Endodermal cell (in vitro differentiated cells): ENCODE measurements around the gene GALNT7. TPM values are rescaled to one million over a fixed set of nuclear protein-coding genes. Genes with fewer than 3 reads are reported as not detected.

Source experiments
- DNase-seq: peaks from one replicate; pipeline ENCODE4 v3.0.0-alpha.2; 2017
- H3K27ac ChIP-seq: 2 replicates; pipeline ENCODE4 v1.5.1; 2013; ENCODE audit warnings: mild to moderate bottlenecking, low read depth, low read length, moderate library complexity
- H3K27me3 ChIP-seq: 2 replicates; pipeline ENCODE4 v1.6.1; 2013; ENCODE audit warnings: mild to moderate bottlenecking, low read length, moderate library complexity; ENCODE audit not compliant: insufficient read depth, control insufficient read depth, poor library complexity, severe bottlenecking
- H3K36me3 ChIP-seq: 2 replicates; pipeline ENCODE4 v1.7.0; 2013; ENCODE audit warnings: mild to moderate bottlenecking, low read length, moderate library complexity; ENCODE audit not compliant: control insufficient read depth, insufficient read depth
- H3K4me1 ChIP-seq: one replicate; pipeline ENCODE4 v1.7.0; 2013; ENCODE audit warnings: low read length; ENCODE audit not compliant: control insufficient read depth, insufficient read depth
- H3K4me3 ChIP-seq: 2 replicates; pipeline ENCODE4 v1.5.1; 2013; ENCODE audit warnings: mild to moderate bottlenecking, low read length, moderate library complexity
- H3K9ac ChIP-seq: 2 replicates; pipeline ENCODE4 v1.6.1; 2013; ENCODE audit warnings: mild to moderate bottlenecking, low read length, moderate library complexity; ENCODE audit not compliant: poor library complexity, severe bottlenecking; ENCODE audit errors: extremely low read depth
- H3K9me3 ChIP-seq: 2 replicates; pipeline ENCODE4 v1.6.1; 2013; ENCODE audit warnings: mild to moderate bottlenecking, low read length, moderate library complexity; ENCODE audit not compliant: control insufficient read depth
- H3K27ac Mint-ChIP-seq: 2 replicates; pipeline ENCODE4 v1.8.0; 2020; ENCODE audit warnings: mixed read lengths
- H3K27me3 Mint-ChIP-seq: 2 replicates; pipeline ENCODE4 v1.8.0; 2021; ENCODE audit warnings: mild to moderate bottlenecking, mixed read lengths; ENCODE audit not compliant: insufficient read depth
- H3K36me3 Mint-ChIP-seq: 2 replicates; pipeline ENCODE4 v1.8.0; 2020; ENCODE audit warnings: low read depth, mixed read lengths
- H3K4me1 Mint-ChIP-seq: 2 replicates; pipeline ENCODE4 v1.8.0; 2020; ENCODE audit warnings: mixed read lengths
- H3K4me3 Mint-ChIP-seq: 2 replicates; pipeline ENCODE4 v1.8.0; 2020; ENCODE audit warnings: mild to moderate bottlenecking, moderate library complexity, mixed read lengths
- H3K9me3 Mint-ChIP-seq: 2 replicates; pipeline ENCODE4 v1.8.0; 2020; ENCODE audit warnings: mild to moderate bottlenecking, mixed read lengths
- WGBS, 2 experiments: methylation state at CpG; one replicate each; pipeline versions ENCODE4 v1.1.5 to v1.1.7; 2013; ENCODE audit warnings: missing lambda C conversion rate in 2 of 2, mixed read lengths in 1 of 2; ENCODE audit not compliant: insufficient coverage in 1 of 2, insufficient read length in 1 of 2; 5-methylcytosine and 5-hydroxymethylcytosine counted together
- total RNA-seq, 2 donors: library from RNA; stranded (reverse); fragmentation: NEBNext Ultra II Directional in 1 of 2; extraction: Animal tissue kit (Norgen Biotek cat#: 25700) in 1 of 2; gene quantifications; 2 replicates in 1 of 2; 3 replicates in 1 of 2; pipeline ENCODE4 v1.2.1, GENCODE V29; 2021
- TF ChIP-seq, protein P1 (sequence below): fragments of 200-600 bp; sonication (generic); conservative IDR thresholded peaks from 2 replicates; pipeline ENCODE4 v1.5.0; 2021; ENCODE audit warnings: antibody characterized with exemption, mild to moderate bottlenecking

GALNT7 gene
- total RNA-seq, 2 donors from 2014 or later, result 66.1 to 72.1 TPM

DNA sequence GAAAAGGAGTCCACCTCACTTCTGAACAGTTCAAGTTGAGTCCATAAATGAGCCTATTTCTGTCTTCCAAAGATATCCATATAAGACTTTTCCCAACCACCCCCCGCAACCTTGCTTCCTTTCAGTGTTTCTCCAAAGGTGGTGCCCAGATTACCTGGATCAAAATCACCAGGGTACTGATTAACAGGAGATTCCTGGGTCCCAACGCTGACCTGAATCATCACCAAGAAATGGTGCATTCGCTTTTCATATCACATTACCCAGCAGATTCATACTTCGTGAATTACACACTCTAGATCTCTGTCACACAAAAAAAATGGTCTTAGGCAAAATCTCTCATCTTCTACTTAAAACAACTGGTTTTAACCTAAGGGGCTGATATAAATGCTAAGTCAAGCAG lies 2.1 kb upstream of the GALNT7 start:
- DNase-seq, result no peak
- Histone ChIP-seq H3K9me3 (no peaks in the 10 kb centered on the region), H3K4me3 (no peak overlapping the region), H3K27me3 (no peaks in the 10 kb centered on the region), H3K27ac (no peak overlapping the region), H3K9ac (no peak overlapping the region), H3K36me3 (no peaks in the 10 kb centered on the region), H3K4me1 (no peaks in the 10 kb centered on the region)
- Mint-ChIP-seq H3K4me1 (peaks cover 13% of the 10 kb centered on the region), H3K27ac (no peak overlapping the region), H3K4me3 (no peak overlapping the region), H3K9me3 (no peaks in the 10 kb centered on the region), H3K27me3 (no peaks in the 10 kb centered on the region), H3K36me3 (peaks cover 3% of the 10 kb centered on the region)
- TF ChIP-seq, protein P1, sequence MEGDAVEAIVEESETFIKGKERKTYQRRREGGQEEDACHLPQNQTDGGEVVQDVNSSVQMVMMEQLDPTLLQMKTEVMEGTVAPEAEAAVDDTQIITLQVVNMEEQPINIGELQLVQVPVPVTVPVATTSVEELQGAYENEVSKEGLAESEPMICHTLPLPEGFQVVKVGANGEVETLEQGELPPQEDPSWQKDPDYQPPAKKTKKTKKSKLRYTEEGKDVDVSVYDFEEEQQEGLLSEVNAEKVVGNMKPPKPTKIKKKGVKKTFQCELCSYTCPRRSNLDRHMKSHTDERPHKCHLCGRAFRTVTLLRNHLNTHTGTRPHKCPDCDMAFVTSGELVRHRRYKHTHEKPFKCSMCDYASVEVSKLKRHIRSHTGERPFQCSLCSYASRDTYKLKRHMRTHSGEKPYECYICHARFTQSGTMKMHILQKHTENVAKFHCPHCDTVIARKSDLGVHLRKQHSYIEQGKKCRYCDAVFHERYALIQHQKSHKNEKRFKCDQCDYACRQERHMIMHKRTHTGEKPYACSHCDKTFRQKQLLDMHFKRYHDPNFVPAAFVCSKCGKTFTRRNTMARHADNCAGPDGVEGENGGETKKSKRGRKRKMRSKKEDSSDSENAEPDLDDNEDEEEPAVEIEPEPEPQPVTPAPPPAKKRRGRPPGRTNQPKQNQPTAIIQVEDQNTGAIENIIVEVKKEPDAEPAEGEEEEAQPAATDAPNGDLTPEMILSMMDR, result no peak
- 95 to 97% methylated on average over 3 to 4 of the region's 4 CpGs for WGBS, 2 experiments

DNA sequence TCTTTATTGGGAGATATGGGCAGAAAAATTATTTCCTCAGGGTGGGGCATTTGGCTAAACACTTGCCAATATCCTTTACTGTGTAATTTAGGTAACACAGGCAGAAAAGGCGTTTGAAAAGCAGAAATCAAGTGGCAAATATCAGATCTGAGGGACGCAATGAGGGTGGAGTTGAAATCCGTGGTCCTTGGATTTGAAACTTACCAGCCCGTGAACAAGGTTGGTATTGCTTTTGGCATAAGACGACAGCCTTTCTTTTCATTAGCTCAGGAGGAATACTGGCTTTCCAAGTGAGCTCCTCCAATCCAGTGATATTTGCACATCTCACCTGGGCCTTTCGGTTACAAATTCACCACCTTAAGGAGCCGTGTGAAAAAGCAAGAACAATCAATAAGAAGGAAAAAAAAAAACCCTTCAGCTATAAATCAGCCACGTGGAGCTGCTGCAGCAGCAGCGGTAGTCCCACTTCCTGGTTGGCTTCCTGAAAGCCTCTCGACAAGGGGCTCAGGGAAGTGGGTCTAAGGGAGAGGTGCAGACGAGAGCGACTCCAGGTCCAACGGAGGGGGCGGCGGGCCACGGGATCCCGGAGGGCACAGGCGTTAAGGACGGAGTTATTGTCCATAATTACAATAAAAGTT lies 734 bp upstream of the GALNT7 start:
- Mint-ChIP-seq H3K27me3 (no peaks in the 10 kb centered on the region), H3K36me3 (peaks cover 3% of the 10 kb centered on the region), H3K4me1 (peaks cover 22% of the 10 kb centered on the region), H3K27ac (peak overlapping the region; percentile 95), H3K9me3 (no peaks in the 10 kb centered on the region), H3K4me3 (peak overlapping the region; percentile 96)
- H3K4me3 ChIP-seq, result peak overlapping the region; percentile 94
- TF ChIP-seq, protein P1, result no peak
- H3K9ac ChIP-seq, result peak overlapping the region; percentile 70
- DNase-seq, result peak; percentile 80
- H3K36me3 ChIP-seq, result no peaks in the 10 kb centered on the region
- peak overlapping the region; percentile 70 for H3K27ac ChIP-seq
- H3K4me1 ChIP-seq, result no peaks in the 10 kb centered on the region
- no peaks in the 10 kb centered on the region for H3K27me3 ChIP-seq
- no peaks in the 10 kb centered on the region for H3K9me3 ChIP-seq
- WGBS, 2 experiments, result 5% methylated on average over 12 to 19 of the region's 19 CpGs

DNA sequence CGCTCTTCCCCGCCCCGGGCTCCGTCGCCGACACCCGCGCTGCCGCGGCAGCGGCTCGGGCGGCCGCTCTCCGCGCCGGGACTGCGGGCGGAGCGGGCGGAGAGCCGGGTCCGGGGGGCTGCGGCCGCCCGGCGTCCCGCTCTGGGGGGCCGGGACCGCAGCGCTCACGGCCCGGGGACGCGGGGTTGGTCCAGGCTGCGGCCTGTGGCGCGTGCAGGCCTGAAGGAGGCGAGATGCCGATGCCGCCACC lies 492 bp downstream of the GALNT7 start:
- WGBS, 2 experiments, result 0% methylated on average over 9 to 41 of the region's 41 CpGs
- H3K4me1 Mint-ChIP-seq, result peaks cover 34% of the 10 kb centered on the region

More for the DNA sequence above, 492 bp downstream of the GALNT7 start:
- H3K36me3 Mint-ChIP-seq, result peaks cover 3% of the 10 kb centered on the region
- H3K27ac Mint-ChIP-seq, result no peak overlapping the region
- Histone ChIP-seq H3K9ac (peak overlapping the region; percentile 44), H3K36me3 (no peaks in the 10 kb centered on the region), H3K4me1 (no peaks in the 10 kb centered on the region), H3K9me3 (no peaks in the 10 kb centered on the region), H3K27ac (peak overlapping the region; percentile 62), H3K4me3 (peak overlapping the region; percentile 86), H3K27me3 (no peaks in the 10 kb centered on the region)
- no peak for DNase-seq
- peak overlapping the region; percentile 96 for H3K4me3 Mint-ChIP-seq
- H3K27me3 Mint-ChIP-seq, result no peaks in the 10 kb centered on the region
- TF ChIP-seq, protein P1, result peak; percentile 14
- no peaks in the 10 kb centered on the region for H3K9me3 Mint-ChIP-seq
